ENCODE data around the gene ACSM4.
"Not testable (repeated sequence)": the region's sequence is repeated elsewhere in the genome, so short reads cannot be mapped to it uniquely, and the experiment has no call there.

DNA sequence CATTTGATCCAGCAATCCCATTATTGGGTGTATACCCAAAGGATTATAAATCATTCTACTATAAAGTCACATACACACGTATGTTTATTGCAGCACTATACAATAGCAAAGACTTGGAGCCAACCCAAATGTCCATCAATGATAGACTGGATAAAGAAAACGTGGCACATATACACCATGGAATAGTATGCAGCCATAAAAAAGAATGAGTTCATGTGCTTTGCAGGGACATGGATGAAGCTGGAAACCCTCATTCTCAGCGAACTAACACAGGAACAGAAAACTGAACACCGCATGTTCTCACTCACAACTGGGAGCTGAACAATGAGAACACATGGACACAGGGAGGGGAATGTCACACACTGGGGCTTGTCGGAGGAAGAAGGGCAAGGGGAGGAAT is 33.9 kb downstream of the ACSM4 start:
- TF ChIP-seq, protein P1, sequence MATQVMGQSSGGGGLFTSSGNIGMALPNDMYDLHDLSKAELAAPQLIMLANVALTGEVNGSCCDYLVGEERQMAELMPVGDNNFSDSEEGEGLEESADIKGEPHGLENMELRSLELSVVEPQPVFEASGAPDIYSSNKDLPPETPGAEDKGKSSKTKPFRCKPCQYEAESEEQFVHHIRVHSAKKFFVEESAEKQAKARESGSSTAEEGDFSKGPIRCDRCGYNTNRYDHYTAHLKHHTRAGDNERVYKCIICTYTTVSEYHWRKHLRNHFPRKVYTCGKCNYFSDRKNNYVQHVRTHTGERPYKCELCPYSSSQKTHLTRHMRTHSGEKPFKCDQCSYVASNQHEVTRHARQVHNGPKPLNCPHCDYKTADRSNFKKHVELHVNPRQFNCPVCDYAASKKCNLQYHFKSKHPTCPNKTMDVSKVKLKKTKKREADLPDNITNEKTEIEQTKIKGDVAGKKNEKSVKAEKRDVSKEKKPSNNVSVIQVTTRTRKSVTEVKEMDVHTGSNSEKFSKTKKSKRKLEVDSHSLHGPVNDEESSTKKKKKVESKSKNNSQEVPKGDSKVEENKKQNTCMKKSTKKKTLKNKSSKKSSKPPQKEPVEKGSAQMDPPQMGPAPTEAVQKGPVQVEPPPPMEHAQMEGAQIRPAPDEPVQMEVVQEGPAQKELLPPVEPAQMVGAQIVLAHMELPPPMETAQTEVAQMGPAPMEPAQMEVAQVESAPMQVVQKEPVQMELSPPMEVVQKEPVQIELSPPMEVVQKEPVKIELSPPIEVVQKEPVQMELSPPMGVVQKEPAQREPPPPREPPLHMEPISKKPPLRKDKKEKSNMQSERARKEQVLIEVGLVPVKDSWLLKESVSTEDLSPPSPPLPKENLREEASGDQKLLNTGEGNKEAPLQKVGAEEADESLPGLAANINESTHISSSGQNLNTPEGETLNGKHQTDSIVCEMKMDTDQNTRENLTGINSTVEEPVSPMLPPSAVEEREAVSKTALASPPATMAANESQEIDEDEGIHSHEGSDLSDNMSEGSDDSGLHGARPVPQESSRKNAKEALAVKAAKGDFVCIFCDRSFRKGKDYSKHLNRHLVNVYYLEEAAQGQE (IDR thresholded peaks at IDR 0.05; ENCODE audit: low read depth, low read length), result not testable (repeated sequence)
- TF ChIP-seq, protein P2, sequence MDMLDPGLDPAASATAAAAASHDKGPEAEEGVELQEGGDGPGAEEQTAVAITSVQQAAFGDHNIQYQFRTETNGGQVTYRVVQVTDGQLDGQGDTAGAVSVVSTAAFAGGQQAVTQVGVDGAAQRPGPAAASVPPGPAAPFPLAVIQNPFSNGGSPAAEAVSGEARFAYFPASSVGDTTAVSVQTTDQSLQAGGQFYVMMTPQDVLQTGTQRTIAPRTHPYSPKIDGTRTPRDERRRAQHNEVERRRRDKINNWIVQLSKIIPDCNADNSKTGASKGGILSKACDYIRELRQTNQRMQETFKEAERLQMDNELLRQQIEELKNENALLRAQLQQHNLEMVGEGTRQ (IDR thresholded peaks at IDR 0.05; ENCODE audit: borderline replicate concordance, low read depth, low read length), result not testable (repeated sequence)
- TF ChIP-seq JUND (IDR thresholded peaks at IDR 0.05); NRF1 (IDR thresholded peaks at IDR 0.05; ENCODE audit: low read depth, low read length); TAF1 (IDR thresholded peaks at IDR 0.05; ENCODE audit: borderline replicate concordance, low read depth, low read length); POLR2AphosphoS5 (IDR thresholded peaks at IDR 0.05; ENCODE audit: low read depth, low read length); RXRA (IDR thresholded peaks at IDR 0.05; ENCODE audit: borderline replicate concordance, low read depth): not testable (repeated sequence)
- TF ChIP-seq, protein P3, sequence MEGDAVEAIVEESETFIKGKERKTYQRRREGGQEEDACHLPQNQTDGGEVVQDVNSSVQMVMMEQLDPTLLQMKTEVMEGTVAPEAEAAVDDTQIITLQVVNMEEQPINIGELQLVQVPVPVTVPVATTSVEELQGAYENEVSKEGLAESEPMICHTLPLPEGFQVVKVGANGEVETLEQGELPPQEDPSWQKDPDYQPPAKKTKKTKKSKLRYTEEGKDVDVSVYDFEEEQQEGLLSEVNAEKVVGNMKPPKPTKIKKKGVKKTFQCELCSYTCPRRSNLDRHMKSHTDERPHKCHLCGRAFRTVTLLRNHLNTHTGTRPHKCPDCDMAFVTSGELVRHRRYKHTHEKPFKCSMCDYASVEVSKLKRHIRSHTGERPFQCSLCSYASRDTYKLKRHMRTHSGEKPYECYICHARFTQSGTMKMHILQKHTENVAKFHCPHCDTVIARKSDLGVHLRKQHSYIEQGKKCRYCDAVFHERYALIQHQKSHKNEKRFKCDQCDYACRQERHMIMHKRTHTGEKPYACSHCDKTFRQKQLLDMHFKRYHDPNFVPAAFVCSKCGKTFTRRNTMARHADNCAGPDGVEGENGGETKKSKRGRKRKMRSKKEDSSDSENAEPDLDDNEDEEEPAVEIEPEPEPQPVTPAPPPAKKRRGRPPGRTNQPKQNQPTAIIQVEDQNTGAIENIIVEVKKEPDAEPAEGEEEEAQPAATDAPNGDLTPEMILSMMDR (IDR thresholded peaks at IDR 0.05), result not testable (repeated sequence)
- TF ChIP-seq, protein P4, sequence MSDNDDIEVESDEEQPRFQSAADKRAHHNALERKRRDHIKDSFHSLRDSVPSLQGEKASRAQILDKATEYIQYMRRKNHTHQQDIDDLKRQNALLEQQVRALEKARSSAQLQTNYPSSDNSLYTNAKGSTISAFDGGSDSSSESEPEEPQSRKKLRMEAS (IDR thresholded peaks at IDR 0.05; ENCODE audit: low read depth), result not testable (repeated sequence)

Measured in SK-N-SH (cell line).